Transverse colon (tissue), 4 donors: ENCODE data around the gene BAIAP3.

Experiments
- CTCF ChIP-seq, 5 experiments: fragments of 200-600 bp in 3 of 5; fragments of 450-650 bp in 2 of 5; sonication (generic) in 3 of 5; IDR thresholded peaks; 1 replicate in 2 of 5; 2 replicates in 3 of 5; pipeline ENCODE4 v1.5.1; 2016 to 2017; ENCODE audit warnings: antibody characterized with exemption in 5 of 5, inconsistent platforms in 3 of 5, mild to moderate bottlenecking in 2 of 5, moderate library complexity in 1 of 5
- EP300 ChIP-seq: sonication (generic); formaldehyde crosslinking; IDR thresholded peaks from one replicate; pipeline ENCODE4 v1.6.1; 2017; ENCODE audit warnings: antibody characterized with exemption, low read depth
- POLR2A ChIP-seq: fragments of 450-650 bp; IDR thresholded peaks from one replicate; pipeline ENCODE4 v1.6.1; 2016; ENCODE audit warnings: antibody characterized with exemption, mild to moderate bottlenecking, moderate library complexity
- POLR2AphosphoS5 ChIP-seq, 3 donors: sonication (generic); formaldehyde crosslinking; IDR thresholded peaks; one replicate each; pipeline ENCODE4 v1.6.1; 2016; ENCODE audit warnings: antibody characterized with exemption in 3 of 3

- no peak for TF ChIP-seq CTCF (IDR thresholded peaks at IDR 0.05)
- no peak for TF ChIP-seq POLR2A
- no peak for TF ChIP-seq POLR2AphosphoS5 (IDR thresholded peaks at IDR 0.05)
- no peak for TF ChIP-seq EP300
Observed at GRCh38 chr16:1305823-1306222, 27.6 kb upstream of the BAIAP3 start.
